Activated B cell treated with CpG ODN at 0.5 μM for 24 hours (primary cell): ENCODE measurements around the gene MLPH. TPM values are rescaled to one million over a fixed set of nuclear protein-coding genes. Genes with fewer than 3 reads are reported as not detected.

Source experiments
- ATAC-seq: fragments of 200-7000 bp; cut with Tn5 transposase; one replicate; pipeline ENCODE4 v1.10.0; 2021; ENCODE audit warnings: low read depth, mild to moderate bottlenecking, moderate library complexity
- CTCF ChIA-PET: fragments of 350-600 bp; sonication (Branson Sonifier 250); formaldehyde crosslinking; loops from one replicate; lab custom pipeline; 2021; ENCODE audit warnings: antibody characterized with exemption; lab: Charles Lee
- POLR2A ChIA-PET: fragments of 350-600 bp; sonication (Branson Sonifier 250); formaldehyde crosslinking; loops from one replicate; lab custom pipeline; 2021; ENCODE audit warnings: antibody characterized with exemption; lab: Charles Lee
- DNase-seq: peaks from one replicate; pipeline ENCODE4 v3.0.0; 2022
- H3K27ac Mint-ChIP-seq: one replicate; pipeline ENCODE4 v1.8.0; 2020; ENCODE audit warnings: mixed read lengths
- H3K27me3 Mint-ChIP-seq: one replicate; pipeline ENCODE4 v1.8.0; 2021; ENCODE audit warnings: mixed read lengths
- H3K36me3 Mint-ChIP-seq: one replicate; pipeline ENCODE4 v1.8.0; 2021; ENCODE audit warnings: low read depth, mixed read lengths
- H3K4me1 Mint-ChIP-seq: one replicate; pipeline ENCODE4 v1.8.0; 2021; ENCODE audit warnings: mixed read lengths
- H3K4me3 Mint-ChIP-seq: one replicate; pipeline ENCODE4 v1.8.0; 2020; ENCODE audit warnings: mild to moderate bottlenecking, mixed read lengths
- H3K9me3 Mint-ChIP-seq: one replicate; pipeline ENCODE4 v1.8.0; 2020; ENCODE audit warnings: mixed read lengths
- CTCF ChIP-seq: fragments of 200-600 bp; IDR thresholded peaks from one replicate; pipeline ENCODE4 v1.8.0; 2022; ENCODE audit warnings: antibody characterized with exemption, mild to moderate bottlenecking
- intact Hi-C: fragments of 100-400 bp; cut with micrococcal nuclease; formaldehyde crosslinking; loops from one replicate; pipeline ENCODE4 v1.15.1; 2024
- total RNA-seq: library from RNA; stranded (reverse); gene quantifications from 2 replicates; pipeline ENCODE4 v1.2.3, GENCODE V29; 2022

MLPH gene
- total RNA-seq, 1 donor from 2014 or later: not detected

- Mint-ChIP-seq H3K4me1 (no peaks in the 10 kb centered on the region), H3K27me3 (peaks cover 30% of the 10 kb centered on the region), H3K9me3 (no peaks in the 10 kb centered on the region), H3K36me3 (no peaks in the 10 kb centered on the region), H3K27ac (no peak overlapping the region), H3K4me3 (no peak overlapping the region)
- no peak for TF ChIP-seq CTCF
- ChIA-PET POLR2A (no interaction called here), CTCF (no interaction called here)
- ATAC-seq (no peak), DNase-seq (no peak)
- intact Hi-C loops: no loop called here
Observed at GRCh38 chr2:237503201-237503600, 16.1 kb downstream of the MLPH start.

GRCh38 chr2:237505188-237505939, 18.3 kb downstream of the MLPH start:
- H3K4me1 Mint-ChIP-seq: no peaks in the 10 kb centered on the region
- H3K27me3 Mint-ChIP-seq: peaks cover 29% of the 10 kb centered on the region
- no peaks in the 10 kb centered on the region for H3K9me3 Mint-ChIP-seq
- ChIA-PET POLR2A (no interaction called here), CTCF (no interaction called here)
- no peaks in the 10 kb centered on the region for H3K36me3 Mint-ChIP-seq
- ATAC-seq (no peak), DNase-seq (no peak)
- intact Hi-C loops: no loop called here
- no peak overlapping the region for H3K27ac Mint-ChIP-seq
- no peak for TF ChIP-seq CTCF
- no peak overlapping the region for H3K4me3 Mint-ChIP-seq

- Mint-ChIP-seq H3K4me1 (no peaks in the 10 kb centered on the region), H3K27me3 (peaks cover 24% of the 10 kb centered on the region), H3K9me3 (no peaks in the 10 kb centered on the region), H3K4me3 (no peak overlapping the region), H3K36me3 (no peaks in the 10 kb centered on the region), H3K27ac (no peak overlapping the region)
- POLR2A ChIA-PET: no interaction called here
- ATAC-seq (no peak), DNase-seq (no peak)
- TF ChIP-seq CTCF: no peak
- intact Hi-C loops: no loop called here
- CTCF ChIA-PET: interaction anchor here (3.2 kb wide), 1 partner anchor 65 kb away, joined by 16 read pairs; no protein-coding TSS in a partner anchor
Observed at GRCh38 chr2:237507512-237507911, 20.5 kb downstream of the MLPH start.

DNA sequence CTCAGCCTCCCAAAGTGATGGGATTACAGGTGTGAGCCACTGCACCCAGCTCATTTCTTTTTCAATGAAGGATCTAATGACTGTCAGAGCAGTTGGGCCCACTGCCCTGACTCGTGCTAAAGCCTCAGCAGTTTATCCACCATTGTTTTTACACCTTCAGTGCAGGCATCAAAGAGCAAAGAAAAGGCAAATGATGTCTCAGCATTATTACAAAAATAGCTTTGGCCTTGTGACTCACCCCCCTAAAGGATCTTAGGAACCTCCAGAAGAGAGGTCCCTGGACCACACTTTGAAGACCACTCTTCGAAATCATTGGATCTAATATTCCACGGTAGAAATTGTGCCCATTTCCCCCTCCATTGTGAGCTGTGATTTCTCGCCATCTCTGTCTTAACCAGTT, 21.3 kb downstream of the MLPH start:
- Mint-ChIP-seq H3K36me3 (no peaks in the 10 kb centered on the region), H3K4me1 (no peaks in the 10 kb centered on the region), H3K9me3 (no peaks in the 10 kb centered on the region), H3K27me3 (peaks cover 22% of the 10 kb centered on the region), H3K27ac (no peak overlapping the region), H3K4me3 (no peak overlapping the region)
- no peak for ATAC-seq
- TF ChIP-seq CTCF: no peak
- ChIA-PET CTCF (interaction anchor here (2.7 to 3.2 kb wide), 2 partner anchors 64 to 237 kb away, joined by 7 to 16 read pairs; no protein-coding TSS in a partner anchor), POLR2A (no interaction called here)
- no peak for DNase-seq
- intact Hi-C loops: no loop called here

GRCh38 chr2:237509151-237509550, 22.1 kb downstream of the MLPH start:
- ChIA-PET POLR2A (no interaction called here), CTCF (interaction anchor here (2.7 to 3.2 kb wide), 2 partner anchors 63 to 236 kb away, joined by 7 to 16 read pairs; no protein-coding TSS in a partner anchor)
- TF ChIP-seq CTCF: no peak
- H3K27me3 Mint-ChIP-seq: peaks cover 18% of the 10 kb centered on the region
- no peaks in the 10 kb centered on the region for H3K36me3 Mint-ChIP-seq
- no peaks in the 10 kb centered on the region for H3K4me1 Mint-ChIP-seq
- H3K27ac Mint-ChIP-seq: no peak overlapping the region
- DNase-seq (no peak), ATAC-seq (no peak)
- no peak overlapping the region for H3K4me3 Mint-ChIP-seq
- intact Hi-C loops: no loop called here
- no peaks in the 10 kb centered on the region for H3K9me3 Mint-ChIP-seq
